Thyroid gland (tissue), 4 donors: Measurements from ENCODE around the gene ZNF536. TPM values are rescaled to one million over a fixed set of nuclear protein-coding genes. Genes with fewer than 3 reads are reported as not detected.

ENCODE experiments used
- DNase-seq, 2 donors: peaks; one replicate each; pipeline ENCODE4 v3.0.0-alpha.2; 2019
- H3K27ac ChIP-seq, 3 donors: fragments of 200-600 bp; sonication (generic); 1 replicate in 2 of 3; 2 replicates in 1 of 3; pipeline ENCODE4 v1.5.1; 2016 to 2019; ENCODE audit warnings: mild to moderate bottlenecking in 1 of 3, moderate library complexity in 1 of 3
- H3K27me3 ChIP-seq: fragments of 200-600 bp; sonication (generic); one replicate; pipeline ENCODE4 v1.5.1; 2019
- H3K36me3 ChIP-seq, 2 donors: fragments of 200-600 bp; sonication (generic); one replicate each; pipeline ENCODE4 v1.5.1; 2016 to 2019
- H3K4me1 ChIP-seq, 2 donors: fragments of 200-600 bp; sonication (generic); one replicate each; pipeline ENCODE4 v1.5.1; 2017 to 2019
- H3K4me3 ChIP-seq, 3 donors: fragments of 200-600 bp; sonication (generic); replicated peaks in 1 of 3; 1 replicate in 2 of 3; 2 replicates in 1 of 3; pipeline ENCODE4 v1.5.1; 2016; ENCODE audit warnings: mild to moderate bottlenecking in 1 of 3
- H3K9me3 ChIP-seq: fragments of 200-600 bp; sonication (generic); one replicate; pipeline ENCODE4 v1.5.1; 2017
- POLR2A ChIP-seq, 2 donors: fragments of 450-650 bp; IDR thresholded peaks; one replicate each; pipeline ENCODE4 v1.6.1; 2017; ENCODE audit warnings: antibody characterized with exemption in 2 of 2, mild to moderate bottlenecking in 2 of 2, moderate library complexity in 1 of 2
- WGBS, 2 donors: methylation state at CpG; one replicate each; pipeline ENCODE4 v1.1.5; 2017; 5-methylcytosine and 5-hydroxymethylcytosine counted together
- intact Hi-C: fragments of 100-400 bp; cut with DNase I; formaldehyde crosslinking; loops from one replicate; pipeline ENCODE4 v1.15.1; 2023
- total RNA-seq, 4 donors: library from RNA; depleted of rRNA; stranded (reverse); fragments of >200 nt; gene quantifications; one replicate each; pipeline ENCODE4 v1.2.3, GENCODE V29; 2016
- TF ChIP-seq, protein P1 (sequence below), 6 experiments: fragments of 200-600 bp in 3 of 6; fragments of 450-650 bp in 3 of 6; sonication (generic) in 3 of 6; IDR thresholded peaks; one replicate each; pipeline ENCODE4 v1.5.1; 2016 to 2019; ENCODE audit warnings: antibody characterized with exemption in 6 of 6, mild to moderate bottlenecking in 2 of 6, inconsistent platforms in 1 of 6, moderate library complexity in 1 of 6

Gene ZNF536
- total RNA-seq, 4 donors from 2014 or later, result 1.1 to 10.8 (median 5.3) TPM

DNA sequence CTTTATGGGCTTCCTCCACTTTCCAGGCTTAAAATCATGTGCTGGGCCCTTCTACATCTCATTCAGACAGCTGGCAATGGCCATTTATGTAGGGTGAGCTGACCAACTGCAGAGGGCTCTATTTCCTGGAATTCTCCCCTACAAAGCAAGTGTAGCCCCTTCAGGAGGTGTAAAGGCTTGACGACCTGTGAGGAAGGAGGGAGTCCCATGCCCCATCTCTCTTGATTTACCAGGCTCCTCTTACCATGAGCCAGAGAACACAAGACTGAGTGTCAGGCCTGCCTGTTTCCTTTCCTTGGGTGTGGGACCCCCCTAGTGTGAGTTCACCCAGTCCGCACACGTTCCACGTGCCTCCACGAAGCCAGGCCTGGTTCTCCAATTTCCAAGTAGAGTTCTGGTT lies 16.6 kb downstream of the ZNF536 start:
- TF ChIP-seq POLR2A (IDR thresholded peaks at IDR 0.05), result no peak
- TF ChIP-seq, protein P1, sequence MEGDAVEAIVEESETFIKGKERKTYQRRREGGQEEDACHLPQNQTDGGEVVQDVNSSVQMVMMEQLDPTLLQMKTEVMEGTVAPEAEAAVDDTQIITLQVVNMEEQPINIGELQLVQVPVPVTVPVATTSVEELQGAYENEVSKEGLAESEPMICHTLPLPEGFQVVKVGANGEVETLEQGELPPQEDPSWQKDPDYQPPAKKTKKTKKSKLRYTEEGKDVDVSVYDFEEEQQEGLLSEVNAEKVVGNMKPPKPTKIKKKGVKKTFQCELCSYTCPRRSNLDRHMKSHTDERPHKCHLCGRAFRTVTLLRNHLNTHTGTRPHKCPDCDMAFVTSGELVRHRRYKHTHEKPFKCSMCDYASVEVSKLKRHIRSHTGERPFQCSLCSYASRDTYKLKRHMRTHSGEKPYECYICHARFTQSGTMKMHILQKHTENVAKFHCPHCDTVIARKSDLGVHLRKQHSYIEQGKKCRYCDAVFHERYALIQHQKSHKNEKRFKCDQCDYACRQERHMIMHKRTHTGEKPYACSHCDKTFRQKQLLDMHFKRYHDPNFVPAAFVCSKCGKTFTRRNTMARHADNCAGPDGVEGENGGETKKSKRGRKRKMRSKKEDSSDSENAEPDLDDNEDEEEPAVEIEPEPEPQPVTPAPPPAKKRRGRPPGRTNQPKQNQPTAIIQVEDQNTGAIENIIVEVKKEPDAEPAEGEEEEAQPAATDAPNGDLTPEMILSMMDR (IDR thresholded peaks at IDR 0.05), result no peak
- intact Hi-C loops, result no loop called here
- no peak overlapping the region for H3K4me3 ChIP-seq
- WGBS, 2 donors, result 81 to 84% methylated on average over 5 of the region's 5 CpGs
- H3K9me3 ChIP-seq, result no peaks in the 10 kb centered on the region
- no peaks in the 10 kb centered on the region for H3K4me1 ChIP-seq
- H3K27me3 ChIP-seq, result no peaks in the 10 kb centered on the region
- DNase-seq, result no peak
- H3K27ac ChIP-seq, result no peak overlapping the region
- no peaks in the 10 kb centered on the region for H3K36me3 ChIP-seq

GRCh38 chr19:30390356-30390988 lies 18.3 kb downstream of the ZNF536 start:
- Histone ChIP-seq H3K9me3 (no peaks in the 10 kb centered on the region), H3K27me3 (no peaks in the 10 kb centered on the region), H3K4me3 (no peak overlapping the region), H3K27ac (no peak overlapping the region), H3K4me1 (no peaks in the 10 kb centered on the region), H3K36me3 (no peaks in the 10 kb centered on the region)
- 66 to 76% methylated on average over 8 to 9 of the region's 9 CpGs for WGBS, 2 donors
- DNase-seq, result no peak
- TF ChIP-seq, protein P1 (IDR thresholded peaks at IDR 0.05), result no peak
- no peak for TF ChIP-seq POLR2A (IDR thresholded peaks at IDR 0.05)
- intact Hi-C loops, result no loop called here

GRCh38 chr19:30391052-30391451 lies 18.9 kb downstream of the ZNF536 start:
- no peaks in the 10 kb centered on the region for H3K9me3 ChIP-seq
- WGBS, 2 donors, result 86 to 97% methylated on average over 4 to 5 of the region's 5 CpGs
- H3K27ac ChIP-seq, result no peak overlapping the region
- intact Hi-C loops, result no loop called here
- no peak overlapping the region for H3K4me3 ChIP-seq
- H3K4me1 ChIP-seq, result no peaks in the 10 kb centered on the region
- no peaks in the 10 kb centered on the region for H3K36me3 ChIP-seq
- no peak for TF ChIP-seq POLR2A (IDR thresholded peaks at IDR 0.05)
- TF ChIP-seq, protein P1 (IDR thresholded peaks at IDR 0.05), result no peak
- DNase-seq, result no peak
- H3K27me3 ChIP-seq, result no peaks in the 10 kb centered on the region

DNA sequence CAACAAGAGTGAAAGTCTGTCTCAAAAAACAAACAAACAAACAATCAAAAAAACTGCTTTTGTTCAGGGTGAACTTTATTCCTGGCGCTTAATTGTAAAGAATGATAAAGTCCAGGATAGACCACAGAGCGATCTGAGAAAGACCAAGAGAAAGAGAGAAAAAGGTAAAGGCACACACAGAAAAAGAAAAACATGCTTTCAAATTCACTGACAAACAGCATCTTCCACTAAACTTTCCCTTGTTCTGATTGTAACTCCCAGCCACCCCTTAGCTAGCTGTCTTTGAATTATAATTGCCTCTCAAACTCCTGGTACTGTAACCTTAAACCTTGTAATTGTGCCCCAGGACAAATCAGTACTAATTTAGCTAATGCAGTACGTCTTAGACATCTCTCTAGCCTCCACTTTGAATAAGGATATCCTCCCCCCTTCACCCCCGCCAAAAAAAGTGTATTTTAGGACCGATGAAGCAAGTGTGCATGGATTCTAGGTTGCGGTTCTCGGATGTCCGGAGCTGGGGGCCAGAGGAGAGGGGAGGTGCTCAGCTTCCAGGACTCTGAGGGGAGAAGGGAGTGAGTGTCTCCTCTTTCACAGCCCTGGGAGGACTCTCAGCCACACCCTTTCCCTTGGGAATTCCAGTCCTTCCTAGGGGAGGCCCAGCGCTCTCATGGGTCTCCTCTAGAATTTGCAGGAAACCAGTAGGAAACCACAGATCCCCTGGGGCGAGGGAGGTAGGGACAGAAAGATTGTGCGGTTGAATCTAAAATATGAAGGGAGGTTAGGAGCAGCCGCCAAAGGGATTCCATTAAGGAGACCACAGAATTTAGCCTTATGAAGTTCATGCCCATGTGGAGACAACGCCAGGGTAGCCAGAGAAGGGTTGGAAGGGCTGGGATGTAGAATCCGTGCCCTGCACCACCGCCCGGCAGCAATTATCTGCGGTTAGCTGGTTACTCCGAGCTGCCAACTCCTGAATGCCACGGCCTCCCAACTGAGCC lies 19.7 kb downstream of the ZNF536 start:
- no peak for DNase-seq
- H3K4me1 ChIP-seq, result no peaks in the 10 kb centered on the region
- WGBS, 2 donors, result 76% methylated on average over 19 of the region's 19 CpGs
- H3K36me3 ChIP-seq, result no peaks in the 10 kb centered on the region
- H3K27ac ChIP-seq, result no peak overlapping the region
- intact Hi-C loops, result no loop called here
- no peak for TF ChIP-seq POLR2A (IDR thresholded peaks at IDR 0.05)
- TF ChIP-seq, protein P1 (IDR thresholded peaks at IDR 0.05), result no peak
- no peaks in the 10 kb centered on the region for H3K27me3 ChIP-seq
- no peak overlapping the region for H3K4me3 ChIP-seq
- H3K9me3 ChIP-seq, result no peaks in the 10 kb centered on the region

DNA sequence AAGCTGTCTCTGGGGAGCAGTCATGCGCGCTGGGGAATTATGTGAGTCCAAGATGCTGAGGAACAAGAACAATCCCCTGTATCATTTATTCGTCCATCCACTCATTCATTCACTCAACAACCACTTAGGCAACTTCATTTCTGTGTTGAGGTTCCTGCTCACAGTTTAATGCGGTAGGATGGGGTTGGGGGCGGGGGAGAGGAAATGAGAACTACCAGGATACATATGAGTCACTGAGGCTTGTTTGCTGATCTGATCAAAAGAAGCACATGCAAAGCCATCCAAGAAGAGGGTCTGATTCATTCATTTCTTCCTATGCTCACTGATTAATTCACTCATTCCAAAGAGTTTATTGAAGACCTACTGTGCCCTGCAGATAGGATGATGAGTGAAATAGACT lies 20.9 kb downstream of the ZNF536 start:
- TF ChIP-seq, protein P1 (IDR thresholded peaks at IDR 0.05), result no peak
- WGBS, 2 donors, result 84 to 88% methylated on average over 5 of the region's 5 CpGs
- Histone ChIP-seq H3K27ac (no peak overlapping the region), H3K36me3 (no peaks in the 10 kb centered on the region), H3K4me3 (no peak overlapping the region), H3K27me3 (no peaks in the 10 kb centered on the region), H3K9me3 (no peaks in the 10 kb centered on the region), H3K4me1 (no peaks in the 10 kb centered on the region)
- intact Hi-C loops, result no loop called here
- no peak for DNase-seq
